ENCODE results near the gene PRSS50.
"Not testable (repeated sequence)": the region's sequence is repeated elsewhere in the genome, so short reads cannot be mapped to it uniquely, and the experiment has no call there.

The PRSS50 gene

GRCh38 chr3:46708401-46709156 lies 9.1 kb downstream of the PRSS50 start:
- DNase-seq (ENCODE audit: low read depth in 2 of 2): no peak

- no peak for DNase-seq (ENCODE audit: low read depth in 2 of 2)
These were observed 10.1 kb downstream of the PRSS50 start for GRCh38 chr3:46707601-46708011.

DNA sequence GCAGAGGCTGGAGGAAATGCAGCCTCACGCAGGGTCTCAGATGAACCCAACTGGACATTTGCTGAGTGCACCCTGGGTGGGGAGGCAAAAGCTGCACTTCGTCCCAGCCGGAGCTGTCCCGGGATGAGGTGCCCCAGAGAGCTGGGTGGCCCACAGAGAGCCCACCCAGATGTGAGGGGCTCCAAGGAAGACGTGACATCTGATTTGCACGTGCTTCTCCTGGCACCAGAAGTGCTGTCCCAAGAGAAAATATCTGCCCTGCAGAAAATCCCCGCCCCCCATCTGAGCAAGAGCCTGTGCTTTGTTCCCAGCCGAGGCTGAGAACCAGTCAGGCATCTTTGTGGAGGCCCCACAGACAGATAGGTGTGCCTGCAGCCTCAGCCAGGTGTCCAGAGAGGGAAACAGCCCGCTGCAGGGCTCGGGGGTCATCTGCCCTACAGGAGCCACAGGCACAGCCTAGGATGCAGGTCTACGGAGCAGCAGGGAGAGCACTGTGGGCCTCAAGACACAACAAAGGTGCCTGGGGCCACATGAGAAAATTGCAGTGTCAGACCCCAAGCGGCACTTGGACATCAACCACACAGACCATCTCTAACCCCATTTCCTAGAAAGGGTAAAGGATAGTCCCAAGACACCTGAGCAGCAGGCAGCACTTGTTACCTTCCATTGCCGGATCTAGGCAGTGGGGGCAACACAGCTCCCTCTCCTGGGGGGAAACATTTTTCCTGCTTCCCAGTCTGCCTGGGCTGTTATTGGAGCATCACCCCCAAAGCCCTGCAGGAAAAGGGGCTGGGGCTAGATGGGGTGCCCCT lies 10.7 kb downstream of the PRSS50 start:
- DNase-seq (ENCODE audit: low read depth in 2 of 2): no peak

- DNase-seq (ENCODE audit: low read depth in 2 of 2): no peak
These were observed 11.7 kb downstream of the PRSS50 start for GRCh38 chr3:46705751-46706552.

DNA sequence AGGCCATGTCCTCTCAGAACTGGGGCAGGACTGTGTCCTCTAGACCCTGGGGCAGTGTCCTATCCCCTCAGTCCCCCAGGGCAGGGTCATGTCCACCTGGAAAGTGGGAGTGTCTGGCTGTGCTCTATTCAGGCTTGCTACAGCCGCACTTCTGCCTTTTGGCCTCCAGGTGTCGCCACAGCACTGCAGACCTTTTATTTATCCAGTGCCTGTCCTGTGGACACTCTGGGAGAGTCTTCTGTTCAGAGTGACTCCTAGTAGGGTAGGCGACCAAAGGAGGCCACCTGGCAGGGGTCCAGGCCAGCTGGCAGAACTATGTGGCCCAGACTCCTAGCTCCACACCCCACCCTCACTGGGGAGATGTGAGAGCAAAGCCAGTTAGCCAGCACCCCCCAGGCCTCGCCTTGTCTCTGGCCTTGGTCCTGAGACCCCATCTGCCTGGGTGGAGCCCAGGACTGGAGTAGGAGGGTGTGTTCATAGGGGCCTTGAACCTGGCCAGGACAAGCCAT lies 12.6 kb downstream of the PRSS50 start:
- peak; percentile 38 to 61 for DNase-seq (ENCODE audit: low read depth in 2 of 2)

DNA sequence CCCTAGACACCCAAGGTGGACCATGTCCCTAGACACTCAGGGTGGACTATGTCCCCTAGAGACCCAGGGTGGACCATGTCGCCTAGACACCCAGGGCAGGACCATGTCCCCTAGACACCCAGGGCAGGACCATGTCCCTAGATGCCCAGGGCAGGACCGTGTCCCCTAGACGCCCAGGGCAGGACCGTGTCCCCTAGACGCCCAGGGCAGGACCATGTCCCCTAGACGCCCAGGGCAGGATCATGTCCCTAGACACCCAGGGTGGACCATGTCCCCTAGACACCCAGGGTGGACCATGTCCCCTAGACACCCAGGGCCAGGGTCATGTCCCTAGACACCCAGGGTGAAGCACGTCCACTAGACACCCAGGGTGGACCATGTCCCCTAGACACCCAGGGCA lies 13.3 kb downstream of the PRSS50 start:
- not testable (repeated sequence) for DNase-seq (ENCODE audit: low read depth in 2 of 2)

DNA sequence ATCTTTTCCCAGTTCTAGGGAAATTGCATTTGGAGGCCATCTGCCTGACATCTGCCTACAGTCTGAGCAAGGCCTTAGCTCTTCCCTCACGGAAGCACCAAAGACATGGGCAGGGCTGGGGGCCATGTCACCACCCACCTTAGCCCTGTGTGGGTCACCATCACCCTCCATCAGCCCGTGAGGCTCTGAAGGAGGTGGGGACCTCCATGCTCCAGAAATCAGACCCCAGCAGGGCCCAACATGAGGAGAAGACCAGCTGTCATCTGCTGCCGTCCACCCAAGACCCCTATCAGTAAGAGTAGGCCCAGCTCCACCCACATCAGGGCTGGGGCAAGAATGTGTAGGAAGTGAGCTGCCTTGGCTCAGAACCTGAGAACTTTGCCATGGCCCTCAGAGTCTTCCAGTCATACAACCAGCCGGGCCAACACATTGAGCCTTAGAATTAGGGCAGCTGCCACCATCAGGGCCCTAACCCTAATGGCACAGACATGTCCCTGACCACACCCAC lies 14.6 kb downstream of the PRSS50 start:
- DNase-seq (ENCODE audit: low read depth in 2 of 2): no peak

DNA sequence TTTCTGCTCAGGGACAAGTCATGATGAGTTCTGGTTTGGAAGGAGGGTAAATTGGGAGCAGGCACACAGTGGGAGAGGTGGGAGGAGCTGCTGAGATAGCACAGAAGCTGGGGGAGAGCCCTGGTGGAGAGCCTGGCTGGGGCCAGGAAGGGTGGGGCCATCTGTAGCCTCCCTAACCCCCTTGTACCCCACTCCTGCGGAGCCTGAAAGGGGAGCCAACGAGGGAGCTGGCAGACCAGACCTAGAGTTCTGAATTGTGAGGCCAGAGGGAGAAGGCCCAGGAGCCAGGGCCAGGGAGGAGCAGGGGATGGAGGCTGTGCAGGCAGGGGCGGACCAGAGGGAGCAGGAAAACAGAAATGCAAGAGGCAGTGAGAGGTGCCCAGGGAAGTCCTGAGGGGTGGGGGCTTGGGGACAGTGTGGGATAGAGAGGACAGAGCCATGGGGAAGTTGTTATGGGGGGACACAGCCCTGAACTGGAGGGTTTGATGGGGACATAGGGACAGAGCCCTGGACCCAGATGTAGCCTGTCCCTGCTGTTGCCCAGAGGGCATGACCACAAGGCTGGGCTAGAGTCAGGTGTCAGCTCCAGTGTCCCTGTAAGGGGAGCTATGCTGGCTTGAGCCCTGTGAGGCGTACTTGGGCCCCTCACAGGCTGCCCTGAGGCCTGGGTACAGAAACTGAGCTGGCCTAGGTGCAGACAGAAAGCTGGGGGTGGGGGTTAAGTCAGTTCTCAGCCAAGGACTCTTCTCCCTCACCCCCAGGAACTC lies 15.2 kb downstream of the PRSS50 start:
- no peak for DNase-seq (ENCODE audit: low read depth in 2 of 2)

- DNase-seq (ENCODE audit: low read depth in 2 of 2): no peak
These were observed 16.3 kb downstream of the PRSS50 start, which contains the start of gene TMIE for GRCh38 chr3:46701181-46701939. Gene TMIE, plus strand, starts transcription at chr3:46701392. Its CDS starts 96 bp downstream, at chr3:46701488.

GRCh38 chr3:46700772-46701171 lies 16.9 kb downstream of the PRSS50 start:
- DNase-seq (ENCODE audit: low read depth in 2 of 2): no peak

GRCh38 chr3:46699676-46700523 lies 17.8 kb downstream of the PRSS50 start:
- DNase-seq (ENCODE audit: low read depth in 2 of 2): no peak

GRCh38 chr3:46695962-46696894 lies 21.4 kb downstream of the PRSS50 start:
- no peak for DNase-seq (ENCODE audit: low read depth in 2 of 2)

DNA sequence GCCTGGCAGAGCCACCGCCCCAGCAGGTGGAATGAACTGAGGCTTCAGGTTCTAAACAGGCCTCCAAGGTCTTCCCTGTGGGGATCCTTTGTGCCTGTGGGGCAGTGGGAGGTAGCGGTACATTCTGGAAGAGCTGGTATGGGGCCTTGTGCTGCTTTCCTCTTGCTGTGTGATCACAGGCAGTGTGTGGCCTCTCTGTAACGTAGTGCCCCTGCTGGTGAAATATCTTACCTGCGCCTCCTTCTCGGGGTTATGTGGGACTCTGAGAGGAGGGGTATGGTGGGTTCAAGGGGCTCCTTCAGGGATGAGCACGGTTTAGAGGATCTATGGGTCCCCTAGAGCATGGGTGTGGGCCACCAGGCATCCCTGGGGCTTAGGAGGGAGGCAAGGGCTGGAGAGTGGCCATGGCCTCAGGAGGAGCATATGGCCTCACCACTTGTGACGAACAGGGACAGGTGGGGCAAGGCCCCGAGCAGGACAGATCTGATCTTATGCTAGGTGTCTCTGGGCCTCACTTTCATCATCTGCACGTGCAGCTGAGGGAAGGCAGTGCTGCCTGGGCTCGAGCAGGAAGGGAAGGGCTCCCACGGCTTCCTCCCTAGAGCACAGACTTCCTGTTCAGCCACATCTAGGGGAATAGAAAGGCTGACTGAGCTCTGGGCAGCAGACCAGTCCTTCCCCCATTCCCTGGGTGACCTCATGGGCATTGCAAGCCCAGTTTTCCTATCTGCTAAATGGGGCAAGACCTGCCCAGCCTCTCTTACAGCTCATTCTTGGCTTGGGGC lies 22.3 kb downstream of the PRSS50 start:
- peak; percentile 31 to 56 for DNase-seq (ENCODE audit: low read depth in 2 of 2)

DNA sequence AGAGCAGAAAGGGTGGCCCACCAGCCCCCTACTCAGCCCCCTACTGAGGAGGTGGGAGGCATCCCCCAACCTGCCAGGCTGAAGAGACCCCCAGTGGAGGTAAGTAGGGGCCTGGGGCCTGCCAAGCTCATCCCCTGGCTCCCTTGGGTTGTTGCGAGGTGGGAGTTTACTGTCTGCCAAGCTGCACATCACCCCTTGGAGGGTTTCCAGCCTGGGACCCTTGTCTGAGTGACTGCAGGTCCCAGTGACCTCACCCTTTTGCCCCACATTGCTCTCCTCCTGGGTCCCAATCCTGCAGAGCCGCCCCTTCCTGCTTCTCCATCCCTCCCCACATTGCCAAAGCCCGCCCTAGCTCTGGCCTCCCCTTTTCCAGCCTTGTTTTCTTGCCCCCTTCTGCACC lies 23.1 kb downstream of the PRSS50 start:
- no peak for DNase-seq (ENCODE audit: low read depth in 2 of 2)

- DNase-seq (ENCODE audit: low read depth in 2 of 2): peak; percentile 27 to 41
These were observed 23.8 kb downstream of the PRSS50 start for GRCh38 chr3:46693892-46694226.

- DNase-seq (ENCODE audit: low read depth in 2 of 2): peak; percentile 24 to 44
These were observed 24.4 kb downstream of the PRSS50 start, which contains the start of gene ALS2CL for GRCh38 chr3:46693038-46693891. Gene ALS2CL, minus strand, starts transcription at chr3:46693679. Its CDS starts 4,239 bp downstream, at chr3:46689440.

Data from stimulated activated CD4-positive, alpha-beta T cell treated with anti-CD3 and anti-CD28 coated beads, Interleukin-15, amount 100 ng/mL, for 48 hours (primary cell).